ENCODE data around the gene CFAP210.
"Not testable (repeated sequence)": the region's sequence is repeated elsewhere in the genome, so short reads cannot be mapped to it uniquely, and the experiment has no call there.

Gene CFAP210

DNA sequence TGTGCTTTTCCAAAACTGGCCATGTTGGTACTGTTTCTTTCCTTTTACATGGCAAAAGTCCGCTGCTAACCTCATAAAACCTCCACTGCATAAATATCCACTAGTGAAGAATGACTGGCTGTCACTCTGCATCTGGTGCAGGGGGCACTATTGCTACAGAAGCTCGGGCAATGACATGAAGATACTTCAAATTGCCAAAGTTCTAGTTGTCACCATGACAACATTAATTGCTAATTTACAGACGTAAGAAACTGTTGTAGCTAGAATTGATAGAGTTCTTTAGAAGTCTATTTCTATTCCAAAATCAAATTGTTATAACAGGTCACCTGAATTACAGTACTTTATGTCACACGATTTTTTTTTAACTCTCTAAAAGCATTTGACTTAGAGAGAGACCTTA lies 845 bp downstream of the CFAP210 start:
- peaks cover 22% of the 10 kb centered on the region for H3K4me1 ChIP-seq (ENCODE audit: insufficient read depth, low read length)
- DNase-seq (no peak), ATAC-seq (ENCODE audit: insufficient read depth, low read depth) (no peak)
- H3K79me2 ChIP-seq (ENCODE audit: insufficient read depth, low read length) = no peaks in the 10 kb centered on the region
- no peaks in the 10 kb centered on the region for H3K27me3 ChIP-seq (ENCODE audit: insufficient read depth, low read length, poor library complexity)
- H3K9ac ChIP-seq (ENCODE audit: low read depth, low read length) = no peak overlapping the region
- H3K9me3 ChIP-seq (ENCODE audit: insufficient read depth, low read length, severe bottlenecking) = no peaks in the 10 kb centered on the region
- no peaks in the 10 kb centered on the region for H4K20me1 ChIP-seq (ENCODE audit: insufficient read depth, low read length)
- no peak overlapping the region for H2AFZ ChIP-seq (ENCODE audit: low read depth, low read length)
- H3K27ac ChIP-seq (ENCODE audit: low read length) = no peak overlapping the region
- H3K4me3 ChIP-seq (ENCODE audit: low read depth in 1 of 2, low read length in 2 of 2) = peak overlapping the region in 1 of 2 experiments; percentile 74; a peak in 1 of 4 replicates
- H3K4me2 ChIP-seq (ENCODE audit: insufficient read depth, low read length) = peak overlapping the region; percentile 96
- H3K36me3 ChIP-seq (ENCODE audit: insufficient read depth, low read length) = no peaks in the 10 kb centered on the region
- TF ChIP-seq, protein P1, sequence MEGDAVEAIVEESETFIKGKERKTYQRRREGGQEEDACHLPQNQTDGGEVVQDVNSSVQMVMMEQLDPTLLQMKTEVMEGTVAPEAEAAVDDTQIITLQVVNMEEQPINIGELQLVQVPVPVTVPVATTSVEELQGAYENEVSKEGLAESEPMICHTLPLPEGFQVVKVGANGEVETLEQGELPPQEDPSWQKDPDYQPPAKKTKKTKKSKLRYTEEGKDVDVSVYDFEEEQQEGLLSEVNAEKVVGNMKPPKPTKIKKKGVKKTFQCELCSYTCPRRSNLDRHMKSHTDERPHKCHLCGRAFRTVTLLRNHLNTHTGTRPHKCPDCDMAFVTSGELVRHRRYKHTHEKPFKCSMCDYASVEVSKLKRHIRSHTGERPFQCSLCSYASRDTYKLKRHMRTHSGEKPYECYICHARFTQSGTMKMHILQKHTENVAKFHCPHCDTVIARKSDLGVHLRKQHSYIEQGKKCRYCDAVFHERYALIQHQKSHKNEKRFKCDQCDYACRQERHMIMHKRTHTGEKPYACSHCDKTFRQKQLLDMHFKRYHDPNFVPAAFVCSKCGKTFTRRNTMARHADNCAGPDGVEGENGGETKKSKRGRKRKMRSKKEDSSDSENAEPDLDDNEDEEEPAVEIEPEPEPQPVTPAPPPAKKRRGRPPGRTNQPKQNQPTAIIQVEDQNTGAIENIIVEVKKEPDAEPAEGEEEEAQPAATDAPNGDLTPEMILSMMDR (IDR thresholded peaks at IDR 0.05; ENCODE audit: borderline replicate concordance, extremely low read depth, low read length, poor library complexity, severe bottlenecking) = peak; percentile 50
- no peak for TF ChIP-seq EZH2 (IDR thresholded peaks at IDR 0.05; ENCODE audit: borderline replicate concordance, low read depth, low read length, severe bottlenecking)

- Histone ChIP-seq H3K27me3 (ENCODE audit: insufficient read depth, low read length, poor library complexity) (no peaks in the 10 kb centered on the region), H3K4me2 (ENCODE audit: insufficient read depth, low read length) (no peak overlapping the region), H3K4me1 (ENCODE audit: insufficient read depth, low read length) (peaks cover 22% of the 10 kb centered on the region), H2AFZ (ENCODE audit: low read depth, low read length) (no peak overlapping the region), H3K9me3 (ENCODE audit: insufficient read depth, low read length, severe bottlenecking) (no peaks in the 10 kb centered on the region), H3K4me3 (ENCODE audit: low read depth in 1 of 2, low read length in 2 of 2) (no peak overlapping the region), H3K79me2 (ENCODE audit: insufficient read depth, low read length) (no peaks in the 10 kb centered on the region), H3K36me3 (ENCODE audit: insufficient read depth, low read length) (no peaks in the 10 kb centered on the region), H3K27ac (ENCODE audit: low read length) (no peak overlapping the region), H3K9ac (ENCODE audit: low read depth, low read length) (no peak overlapping the region), H4K20me1 (ENCODE audit: insufficient read depth, low read length) (no peaks in the 10 kb centered on the region)
- DNase-seq (no peak), ATAC-seq (ENCODE audit: insufficient read depth, low read depth) (no peak)
- TF ChIP-seq EZH2 (IDR thresholded peaks at IDR 0.05; ENCODE audit: borderline replicate concordance, low read depth, low read length, severe bottlenecking) = no peak
- TF ChIP-seq, protein P1 (IDR thresholded peaks at IDR 0.05; ENCODE audit: borderline replicate concordance, extremely low read depth, low read length, poor library complexity, severe bottlenecking) = no peak
Observed at GRCh38 chr2:169692718-169693117, 1.5 kb downstream of the CFAP210 start.

- H3K27me3 ChIP-seq (ENCODE audit: insufficient read depth, low read length, poor library complexity) = no peaks in the 10 kb centered on the region
- H3K4me2 ChIP-seq (ENCODE audit: insufficient read depth, low read length) = no peak overlapping the region
- no peak overlapping the region for H2AFZ ChIP-seq (ENCODE audit: low read depth, low read length)
- no peaks in the 10 kb centered on the region for H4K20me1 ChIP-seq (ENCODE audit: insufficient read depth, low read length)
- peaks cover 22% of the 10 kb centered on the region for H3K4me1 ChIP-seq (ENCODE audit: insufficient read depth, low read length)
- no peak overlapping the region for H3K4me3 ChIP-seq (ENCODE audit: low read depth in 1 of 2, low read length in 2 of 2)
- DNase-seq (no peak), ATAC-seq (ENCODE audit: insufficient read depth, low read depth) (no peak)
- H3K9me3 ChIP-seq (ENCODE audit: insufficient read depth, low read length, severe bottlenecking) = no peaks in the 10 kb centered on the region
- H3K36me3 ChIP-seq (ENCODE audit: insufficient read depth, low read length) = no peaks in the 10 kb centered on the region
- TF ChIP-seq, protein P1 (IDR thresholded peaks at IDR 0.05; ENCODE audit: borderline replicate concordance, extremely low read depth, low read length, poor library complexity, severe bottlenecking) = no peak
- TF ChIP-seq EZH2 (IDR thresholded peaks at IDR 0.05; ENCODE audit: borderline replicate concordance, low read depth, low read length, severe bottlenecking) = no peak
- H3K9ac ChIP-seq (ENCODE audit: low read depth, low read length) = no peak overlapping the region
- no peak overlapping the region for H3K27ac ChIP-seq (ENCODE audit: low read length)
- no peaks in the 10 kb centered on the region for H3K79me2 ChIP-seq (ENCODE audit: insufficient read depth, low read length)
Observed at GRCh38 chr2:169690958-169691357, 3.2 kb downstream of the CFAP210 start.

DNA sequence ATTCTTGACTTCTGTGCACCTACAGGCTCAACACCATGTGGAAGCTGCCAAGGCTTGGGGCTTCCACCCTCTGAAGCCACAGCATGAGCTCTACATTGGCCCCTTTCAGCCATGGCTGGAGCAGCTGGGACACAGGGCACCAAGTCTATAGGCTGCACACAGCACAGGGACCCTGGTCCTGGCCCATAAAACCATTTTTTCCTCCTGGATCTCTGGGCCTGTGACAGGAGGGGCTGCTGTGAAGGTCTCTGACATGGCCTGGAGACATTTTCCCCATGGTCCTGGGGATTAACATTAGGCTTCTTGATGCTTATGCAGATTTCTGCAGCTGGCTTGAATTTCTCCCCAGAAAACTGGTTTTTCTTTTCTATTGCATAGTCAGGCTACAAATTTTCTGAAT lies 6.3 kb downstream of the CFAP210 start:
- H2AFZ ChIP-seq (ENCODE audit: low read depth, low read length); H3K4me1 ChIP-seq (ENCODE audit: insufficient read depth, low read length); H3K9me3 ChIP-seq (ENCODE audit: insufficient read depth, low read length, severe bottlenecking); ATAC-seq (ENCODE audit: insufficient read depth, low read depth); H3K4me3 ChIP-seq (ENCODE audit: low read depth in 1 of 2, low read length in 2 of 2); H3K4me2 ChIP-seq (ENCODE audit: insufficient read depth, low read length); H3K36me3 ChIP-seq (ENCODE audit: insufficient read depth, low read length); DNase-seq; H3K27ac ChIP-seq (ENCODE audit: low read length); H4K20me1 ChIP-seq (ENCODE audit: insufficient read depth, low read length); H3K9ac ChIP-seq (ENCODE audit: low read depth, low read length); H3K79me2 ChIP-seq (ENCODE audit: insufficient read depth, low read length); H3K27me3 ChIP-seq (ENCODE audit: insufficient read depth, low read length, poor library complexity): not testable (repeated sequence)

- H4K20me1 ChIP-seq (ENCODE audit: insufficient read depth, low read length); ATAC-seq (ENCODE audit: insufficient read depth, low read depth): not testable (repeated sequence)
Observed at GRCh38 chr2:169686825-169687224, 7.4 kb downstream of the CFAP210 start.

DNA sequence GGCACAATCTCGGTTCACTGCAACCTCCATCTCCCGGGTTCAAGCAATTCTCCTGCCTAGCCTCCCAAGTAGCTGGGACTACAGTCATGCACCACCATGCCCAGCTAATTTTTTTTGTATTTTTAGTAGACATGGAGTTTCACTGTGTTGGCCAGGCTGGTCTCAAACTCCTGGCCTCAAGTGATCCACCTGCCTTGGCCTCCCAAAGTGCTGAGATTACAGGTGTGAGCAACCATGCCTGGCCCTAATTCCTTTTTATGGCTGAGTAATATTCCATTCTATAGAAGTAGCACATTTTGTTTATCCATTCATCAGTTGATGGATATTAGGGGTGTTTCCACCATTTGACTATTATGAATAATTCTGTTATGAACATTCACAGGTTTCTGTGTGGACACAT lies 9.5 kb downstream of the CFAP210 start:
- H3K79me2 ChIP-seq (ENCODE audit: insufficient read depth, low read length); H3K4me2 ChIP-seq (ENCODE audit: insufficient read depth, low read length); H3K4me3 ChIP-seq (ENCODE audit: low read depth in 1 of 2, low read length in 2 of 2); DNase-seq; ATAC-seq (ENCODE audit: insufficient read depth, low read depth); H3K27ac ChIP-seq (ENCODE audit: low read length); H2AFZ ChIP-seq (ENCODE audit: low read depth, low read length); H3K27me3 ChIP-seq (ENCODE audit: insufficient read depth, low read length, poor library complexity); H4K20me1 ChIP-seq (ENCODE audit: insufficient read depth, low read length); H3K9ac ChIP-seq (ENCODE audit: low read depth, low read length); H3K9me3 ChIP-seq (ENCODE audit: insufficient read depth, low read length, severe bottlenecking); H3K4me1 ChIP-seq (ENCODE audit: insufficient read depth, low read length); H3K36me3 ChIP-seq (ENCODE audit: insufficient read depth, low read length): not testable (repeated sequence)

More at GRCh38 chr2:169686825-169687224, 7.4 kb downstream of the CFAP210 start:
- not testable (repeated sequence) for H3K9ac ChIP-seq (ENCODE audit: low read depth, low read length); H3K4me2 ChIP-seq (ENCODE audit: insufficient read depth, low read length); H3K36me3 ChIP-seq (ENCODE audit: insufficient read depth, low read length); H2AFZ ChIP-seq (ENCODE audit: low read depth, low read length); H3K27me3 ChIP-seq (ENCODE audit: insufficient read depth, low read length, poor library complexity); H3K9me3 ChIP-seq (ENCODE audit: insufficient read depth, low read length, severe bottlenecking); H3K4me1 ChIP-seq (ENCODE audit: insufficient read depth, low read length); H3K27ac ChIP-seq (ENCODE audit: low read length); H3K4me3 ChIP-seq (ENCODE audit: low read depth in 1 of 2, low read length in 2 of 2); DNase-seq; H3K79me2 ChIP-seq (ENCODE audit: insufficient read depth, low read length)
